Natural killer cell (primary cell): ENCODE results near the gene FAM229B. TPM values are rescaled to one million over a fixed set of nuclear protein-coding genes. Genes with fewer than 3 reads are reported as not detected.
"Not testable (repeated sequence)": the region's sequence is repeated elsewhere in the genome, so short reads cannot be mapped to it uniquely, and the experiment has no call there.

ENCODE experiments used
- ATAC-seq, 3 donors: fragments of 150-1000 bp in 2 of 3; fragments of 200-7000 bp in 1 of 3; cut with Tn5 transposase; 1 replicate in 1 of 3; 2 replicates in 2 of 3; pipeline ENCODE4 v1.10.0; 2021; ENCODE audit warnings: mild to moderate bottlenecking in 2 of 3, moderate library complexity in 2 of 3
- DNase-seq, 2 donors: peaks; one replicate each; pipeline versions ENCODE4 v3.0.0 to v3.0.0-alpha.2; 2013 to 2021; ENCODE audit warnings: mixed read lengths in 1 of 2
- H3K27ac ChIP-seq: one replicate; pipeline ENCODE4 v1.5.1; 2013; ENCODE audit warnings: mild to moderate bottlenecking, low read length
- H3K27me3 ChIP-seq: one replicate; pipeline ENCODE4 v1.6.1; 2013; ENCODE audit warnings: low read length; ENCODE audit not compliant: control insufficient read depth, insufficient read depth
- H3K36me3 ChIP-seq: one replicate; pipeline ENCODE4 v1.6.1; 2013; ENCODE audit warnings: low read length; ENCODE audit not compliant: control insufficient read depth, insufficient read depth
- H3K4me1 ChIP-seq: one replicate; pipeline ENCODE4 v1.6.1; 2013; ENCODE audit warnings: low read length; ENCODE audit not compliant: control insufficient read depth, insufficient read depth
- H3K4me3 ChIP-seq: one replicate; pipeline ENCODE4 v1.5.1; 2013; ENCODE audit warnings: low read length
- H3K9me3 ChIP-seq: one replicate; pipeline ENCODE4 v1.6.1; 2013; ENCODE audit warnings: low read length; ENCODE audit not compliant: control insufficient read depth, insufficient read depth
- H3K27ac Mint-ChIP-seq, 2 donors: one replicate each; pipeline ENCODE4 v1.8.0; 2022; ENCODE audit warnings: mild to moderate bottlenecking in 2 of 2, mixed read lengths in 2 of 2, moderate library complexity in 1 of 2
- H3K27me3 Mint-ChIP-seq, 2 donors: one replicate each; pipeline ENCODE4 v1.8.0; 2022; ENCODE audit warnings: low read depth in 2 of 2, mixed read lengths in 2 of 2
- H3K36me3 Mint-ChIP-seq: one replicate; pipeline ENCODE4 v1.8.0; 2022; ENCODE audit warnings: mixed read lengths
- H3K4me1 Mint-ChIP-seq, 2 donors: one replicate each; pipeline ENCODE4 v1.8.0; 2022; ENCODE audit warnings: mixed read lengths in 2 of 2
- H3K4me3 Mint-ChIP-seq: one replicate; pipeline ENCODE4 v1.8.0; 2022; ENCODE audit warnings: mild to moderate bottlenecking, moderate library complexity, mixed read lengths
- H3K9me3 Mint-ChIP-seq, 2 donors: one replicate each; pipeline ENCODE4 v1.8.0; 2022; ENCODE audit warnings: mixed read lengths in 2 of 2
- WGBS: methylation state at CpG from one replicate; pipeline ENCODE4 v1.1.7; 2013; ENCODE audit warnings: missing lambda C conversion rate; ENCODE audit not compliant: insufficient coverage; 5-methylcytosine and 5-hydroxymethylcytosine counted together
- intact Hi-C: fragments of 100-400 bp; cut with micrococcal nuclease; formaldehyde crosslinking; loops from one replicate; pipeline ENCODE4 v1.14.2; 2022
- total RNA-seq, 4 donors: library from RNA; stranded (reverse); fragments of 120-200 nt in 1 of 4; gene quantifications; one replicate each; pipeline versions ENCODE4 v1.2.3 to v1.2.4, GENCODE V29; 2013 to 2022
- TF ChIP-seq, protein P1 (sequence below): fragments of 200-600 bp; IDR thresholded peaks from one replicate; pipeline ENCODE4 v1.8.0; 2022; ENCODE audit warnings: antibody characterized with exemption

Gene FAM229B
- total RNA-seq, 3 donors from 2014 or later (not counting 1 experiment from before 2014, with no cell fraction given) = 0.97 to 1.1 (median 0.99) TPM

DNA sequence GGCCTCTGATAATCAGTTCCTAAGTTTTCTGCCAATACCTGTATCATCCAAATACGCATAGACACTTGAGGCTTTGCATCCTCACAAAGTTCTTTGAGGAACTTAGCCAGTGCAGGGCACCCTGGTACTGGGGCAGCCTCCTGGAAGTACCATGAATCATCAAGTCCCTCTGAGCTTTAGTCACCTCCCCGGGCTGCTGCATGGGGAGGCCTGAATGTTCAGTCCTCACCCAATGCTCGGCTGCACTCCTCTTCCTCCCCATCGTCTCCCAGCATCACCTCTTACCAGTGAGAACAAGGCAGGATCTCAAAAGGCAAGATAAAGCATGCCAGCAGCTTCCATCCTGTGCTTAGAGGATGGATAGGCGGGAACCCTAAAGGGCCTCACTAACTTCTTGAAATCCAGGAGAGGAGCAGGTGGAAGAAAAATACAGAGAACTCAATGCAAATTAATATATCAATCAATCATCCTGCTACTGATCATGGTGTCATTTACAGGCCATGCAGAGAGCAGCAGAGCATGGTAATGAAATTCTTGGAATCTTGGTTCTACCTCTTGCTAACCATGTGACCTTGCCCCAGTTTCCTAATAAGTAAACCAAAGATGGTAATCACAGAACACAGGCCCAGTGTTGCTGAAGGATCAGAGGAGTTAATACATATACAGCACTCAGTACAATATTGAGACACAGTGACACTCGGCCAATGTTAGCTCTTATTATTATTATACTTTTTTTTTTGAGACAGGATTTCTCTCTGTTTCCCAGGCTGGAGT lies 38.2 kb upstream of the FAM229B start:
- TF ChIP-seq, protein P1, sequence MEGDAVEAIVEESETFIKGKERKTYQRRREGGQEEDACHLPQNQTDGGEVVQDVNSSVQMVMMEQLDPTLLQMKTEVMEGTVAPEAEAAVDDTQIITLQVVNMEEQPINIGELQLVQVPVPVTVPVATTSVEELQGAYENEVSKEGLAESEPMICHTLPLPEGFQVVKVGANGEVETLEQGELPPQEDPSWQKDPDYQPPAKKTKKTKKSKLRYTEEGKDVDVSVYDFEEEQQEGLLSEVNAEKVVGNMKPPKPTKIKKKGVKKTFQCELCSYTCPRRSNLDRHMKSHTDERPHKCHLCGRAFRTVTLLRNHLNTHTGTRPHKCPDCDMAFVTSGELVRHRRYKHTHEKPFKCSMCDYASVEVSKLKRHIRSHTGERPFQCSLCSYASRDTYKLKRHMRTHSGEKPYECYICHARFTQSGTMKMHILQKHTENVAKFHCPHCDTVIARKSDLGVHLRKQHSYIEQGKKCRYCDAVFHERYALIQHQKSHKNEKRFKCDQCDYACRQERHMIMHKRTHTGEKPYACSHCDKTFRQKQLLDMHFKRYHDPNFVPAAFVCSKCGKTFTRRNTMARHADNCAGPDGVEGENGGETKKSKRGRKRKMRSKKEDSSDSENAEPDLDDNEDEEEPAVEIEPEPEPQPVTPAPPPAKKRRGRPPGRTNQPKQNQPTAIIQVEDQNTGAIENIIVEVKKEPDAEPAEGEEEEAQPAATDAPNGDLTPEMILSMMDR = no peak
- Histone ChIP-seq H3K27ac (no peak overlapping the region), H3K4me1 (no peaks in the 10 kb centered on the region), H3K9me3 (no peaks in the 10 kb centered on the region), H3K36me3 (no peaks in the 10 kb centered on the region), H3K4me3 (no peak overlapping the region), H3K27me3 (no peaks in the 10 kb centered on the region)
- 69% methylated on average over 5 of the region's 6 CpGs for WGBS
- Mint-ChIP-seq H3K9me3 (no peaks in the 10 kb centered on the region), H3K4me1 (no peaks in the 10 kb centered on the region), H3K4me3 (no peak overlapping the region), H3K36me3 (no peaks in the 10 kb centered on the region), H3K27me3 (no peaks in the 10 kb centered on the region), H3K27ac (no peak overlapping the region)
- no peak for ATAC-seq
- no peak for DNase-seq
- intact Hi-C loops = loop anchor here (10.0 kb wide), 1 partner anchor 564 kb away; the partner anchor contains the start of gene REV3L

DNA sequence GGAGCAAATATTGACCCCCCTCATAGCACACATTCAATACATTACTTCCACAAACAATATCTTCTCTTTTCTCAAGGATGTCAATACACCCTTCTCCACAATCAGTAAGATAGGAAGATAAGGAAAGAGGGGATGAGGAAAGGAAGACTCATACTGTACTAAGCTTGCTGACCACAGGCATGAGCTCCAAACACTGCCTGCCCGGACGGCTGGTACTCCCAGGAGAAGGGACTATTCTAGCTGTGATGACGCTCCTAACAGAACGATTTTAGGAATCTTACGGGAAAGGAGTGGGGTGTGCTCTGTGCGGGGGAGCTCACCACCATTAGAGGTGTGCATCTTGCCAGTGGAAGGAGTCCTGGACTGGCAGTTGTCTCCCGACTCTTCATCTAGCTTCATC lies 37.4 kb upstream of the FAM229B start:
- 94% methylated on average over 7 of the region's 7 CpGs for WGBS
- no peak for DNase-seq
- no peaks in the 10 kb centered on the region for H3K36me3 Mint-ChIP-seq

DNA sequence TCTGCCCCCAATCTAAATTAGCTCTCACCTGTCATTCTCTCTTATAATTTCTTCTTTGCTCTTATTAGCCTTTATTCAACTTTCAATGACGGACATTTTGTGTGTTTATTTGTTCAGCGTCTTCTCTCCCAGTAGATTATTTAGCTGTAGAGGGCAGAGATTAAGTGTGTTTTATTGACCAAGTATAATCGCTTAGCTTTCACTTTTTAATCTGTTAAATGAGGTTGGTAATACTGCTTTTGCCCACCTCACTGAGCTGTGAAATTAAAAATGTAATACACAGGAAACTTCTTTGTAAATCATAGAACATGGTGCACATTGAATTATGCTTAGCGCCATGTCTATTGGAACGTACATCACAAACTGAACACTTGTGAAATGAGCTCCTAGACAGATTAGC lies 37.0 kb upstream of the FAM229B start:
- 100% methylated on average over 4 of the region's 5 CpGs for WGBS
- Histone ChIP-seq H3K36me3 (no peaks in the 10 kb centered on the region), H3K9me3 (no peaks in the 10 kb centered on the region), H3K4me1 (no peaks in the 10 kb centered on the region), H3K4me3 (no peak overlapping the region), H3K27ac (no peak overlapping the region), H3K27me3 (no peaks in the 10 kb centered on the region)
- Mint-ChIP-seq H3K36me3 (no peaks in the 10 kb centered on the region), H3K4me1 (no peaks in the 10 kb centered on the region), H3K27me3 (peaks cover 5 to 8% of the 10 kb centered on the region in 2 donors), H3K4me3 (no peak overlapping the region), H3K9me3 (no peaks in the 10 kb centered on the region), H3K27ac (no peak overlapping the region)
- ATAC-seq = no peak
- intact Hi-C loops = no loop called here
- TF ChIP-seq, protein P1 = no peak
- no peak for DNase-seq

More for the DNA sequence above, 37.4 kb upstream of the FAM229B start:
- Histone ChIP-seq H3K9me3 (no peaks in the 10 kb centered on the region), H3K4me1 (no peaks in the 10 kb centered on the region), H3K4me3 (no peak overlapping the region), H3K27me3 (no peaks in the 10 kb centered on the region), H3K27ac (no peak overlapping the region), H3K36me3 (no peaks in the 10 kb centered on the region)
- Mint-ChIP-seq H3K27me3 (peaks cover 2 to 5% of the 10 kb centered on the region in 2 donors), H3K4me1 (no peaks in the 10 kb centered on the region), H3K9me3 (no peaks in the 10 kb centered on the region), H3K4me3 (no peak overlapping the region), H3K27ac (no peak overlapping the region)
- TF ChIP-seq, protein P1 = no peak
- intact Hi-C loops = loop anchor here (10.0 kb wide), 1 partner anchor 565 kb away; the partner anchor contains the start of gene REV3L
- ATAC-seq = no peak

DNA sequence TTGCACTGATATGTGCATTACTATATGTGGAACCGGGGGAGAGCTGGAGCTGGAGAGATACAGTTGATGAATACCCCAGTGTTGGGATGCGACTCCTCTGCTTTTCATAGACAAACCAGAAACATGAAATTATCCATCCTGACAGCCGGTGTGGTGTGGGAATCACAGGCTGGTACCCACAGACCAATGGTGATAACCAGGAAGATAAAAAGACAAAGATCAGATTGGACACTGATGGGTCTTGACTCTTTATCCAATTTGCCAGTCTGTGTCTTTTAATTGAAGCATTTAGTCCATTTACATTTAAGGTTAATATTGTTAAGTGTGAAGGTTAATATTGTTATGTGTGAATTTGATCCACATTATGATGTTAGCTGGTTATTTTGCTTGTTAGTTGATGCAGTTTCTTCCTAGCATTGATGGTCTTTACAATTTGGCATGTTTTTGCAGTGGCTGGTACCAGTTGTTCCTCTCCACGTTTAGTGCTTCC lies 36.1 kb upstream of the FAM229B start:
- H3K4me1 ChIP-seq, H3K27me3 Mint-ChIP-seq, H3K9me3 ChIP-seq, H3K4me3 Mint-ChIP-seq, H3K27me3 ChIP-seq, DNase-seq, intact Hi-C loops, H3K36me3 ChIP-seq, H3K4me1 Mint-ChIP-seq, H3K36me3 Mint-ChIP-seq, H3K27ac ChIP-seq, ATAC-seq, H3K4me3 ChIP-seq, H3K9me3 Mint-ChIP-seq, H3K27ac Mint-ChIP-seq: not testable (repeated sequence)
- WGBS = 96% methylated on average over 2 of the region's 4 CpGs
